GM21515 (cell line): ENCODE data around the gene MARCO.
"Not testable (repeated sequence)": the region's sequence is repeated elsewhere in the genome, so short reads cannot be mapped to it uniquely, and the experiment has no call there.

Source experiments
- ATAC-seq: cut with Tn5 transposase; IDR thresholded peaks from one replicate; pipeline ENCODE4 v1.9.1; 2021; ENCODE audit not compliant: unreplicated experiment

Gene MARCO

DNA sequence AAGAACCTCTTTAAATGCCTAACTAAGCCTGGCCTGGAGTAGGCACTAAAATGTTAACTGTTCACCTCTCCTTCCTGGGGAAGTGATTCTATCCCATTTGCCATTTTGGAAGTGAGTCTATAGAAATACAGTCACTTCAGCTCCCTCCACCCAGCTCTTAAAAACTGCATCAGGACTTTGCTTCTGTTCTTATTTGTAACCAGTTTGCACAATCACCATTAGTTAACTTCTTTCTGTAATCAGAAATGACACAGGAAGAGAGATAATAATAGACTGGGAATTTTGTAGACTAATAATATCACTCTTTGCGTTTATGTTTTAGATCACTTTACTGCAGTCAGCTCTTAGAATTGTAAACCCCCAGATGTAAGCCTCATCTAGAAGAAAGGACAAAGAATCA, 16.0 kb upstream of the MARCO start:
- no peak for ATAC-seq

DNA sequence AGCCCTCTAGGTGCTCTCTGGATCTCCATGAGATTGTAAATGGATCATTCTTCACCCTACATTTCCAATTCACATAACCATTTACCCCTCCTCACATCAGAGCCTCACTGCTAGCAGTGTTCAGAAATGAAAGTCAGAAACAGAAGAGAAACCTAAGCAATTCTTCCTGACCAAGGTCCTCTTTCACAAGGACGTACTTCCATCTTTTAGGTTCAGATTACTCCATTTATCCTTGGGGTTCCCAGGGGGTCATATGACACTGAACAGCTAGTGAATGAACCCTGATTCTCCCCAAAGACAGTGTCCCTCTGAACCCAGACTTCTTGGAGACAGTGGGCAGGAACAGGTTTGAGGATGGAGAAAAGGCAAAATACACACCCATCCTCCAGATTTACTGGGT, 12.9 kb upstream of the MARCO start:
- no peak for ATAC-seq

DNA sequence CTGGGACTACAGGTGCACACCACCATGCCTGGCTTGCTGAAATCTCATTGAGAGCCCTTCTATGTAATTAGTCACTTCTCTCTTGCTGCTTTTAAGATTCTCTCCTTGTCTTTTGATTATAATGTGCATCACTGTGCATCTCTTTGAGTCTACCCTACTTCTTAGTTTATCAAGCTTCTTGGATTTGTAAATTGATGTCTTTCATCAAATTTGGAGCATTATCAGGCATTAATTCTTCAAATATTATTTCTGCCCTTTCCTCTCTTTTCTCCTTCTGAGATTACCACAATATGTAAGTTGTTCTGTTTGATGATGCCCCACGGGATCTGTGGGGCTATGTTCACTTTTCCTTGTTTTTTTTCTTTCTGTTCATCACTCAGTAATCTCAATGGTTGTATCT, 9.0 kb upstream of the MARCO start:
- ATAC-seq: no peak

DNA sequence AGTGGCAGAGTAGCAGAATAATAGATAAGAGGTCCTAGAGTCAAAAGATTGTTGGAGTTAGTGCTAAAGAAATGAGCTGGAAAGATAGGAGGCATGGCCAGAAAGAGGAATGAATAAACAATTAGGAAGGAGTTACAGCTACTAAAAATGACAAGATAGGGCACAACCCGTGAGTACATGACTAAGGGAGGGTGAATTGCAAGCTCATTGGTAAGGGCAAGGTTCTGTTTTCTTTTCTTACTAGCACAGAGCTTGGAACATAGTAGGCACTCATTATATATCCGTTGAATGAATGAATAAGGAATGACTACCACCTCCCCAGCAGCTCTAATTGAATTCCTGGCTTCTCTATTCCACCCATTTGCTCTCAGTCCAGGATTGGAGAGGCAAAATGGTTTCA, 5.7 kb upstream of the MARCO start:
- ATAC-seq: no peak

DNA sequence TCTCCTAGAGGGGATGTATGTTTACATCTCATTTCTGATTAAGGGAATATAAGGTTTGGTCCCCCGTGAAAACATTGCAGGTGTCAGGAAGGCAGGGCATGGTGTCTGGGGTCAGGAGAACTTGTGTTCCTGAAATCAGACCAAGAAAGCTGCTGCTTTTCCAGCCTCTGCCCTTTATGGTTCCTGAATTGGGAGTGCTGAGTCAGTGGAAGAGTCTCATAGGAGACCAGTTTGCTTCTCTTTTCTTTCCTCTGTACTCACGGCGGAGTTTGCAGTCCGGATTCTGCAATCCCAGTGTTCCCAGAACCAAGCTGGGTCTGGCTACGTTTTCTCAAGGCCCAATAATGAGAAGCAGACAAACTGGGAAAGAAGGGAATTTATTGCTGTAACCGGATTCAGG, 5.1 kb upstream of the MARCO start:
- no peak for ATAC-seq

DNA sequence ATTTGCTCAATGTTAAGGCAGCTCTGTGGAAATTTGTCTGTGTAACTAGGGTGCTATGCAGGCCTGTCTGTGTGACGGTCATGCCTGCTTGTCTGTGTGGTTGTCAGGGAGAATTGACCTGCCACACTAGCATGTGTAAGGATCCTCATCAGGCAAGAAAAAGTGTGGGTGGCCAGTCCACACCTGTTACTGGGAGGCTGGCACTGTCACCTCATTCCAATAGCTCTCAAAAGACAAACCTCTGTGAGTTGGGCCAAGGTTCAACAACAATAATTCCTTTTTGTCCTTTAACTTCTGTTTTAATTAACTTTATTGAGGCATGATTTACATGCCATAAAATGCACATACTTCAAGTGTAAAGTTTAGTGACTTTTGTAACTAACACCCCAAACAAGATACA, 4.2 kb upstream of the MARCO start:
- ATAC-seq: no peak

DNA sequence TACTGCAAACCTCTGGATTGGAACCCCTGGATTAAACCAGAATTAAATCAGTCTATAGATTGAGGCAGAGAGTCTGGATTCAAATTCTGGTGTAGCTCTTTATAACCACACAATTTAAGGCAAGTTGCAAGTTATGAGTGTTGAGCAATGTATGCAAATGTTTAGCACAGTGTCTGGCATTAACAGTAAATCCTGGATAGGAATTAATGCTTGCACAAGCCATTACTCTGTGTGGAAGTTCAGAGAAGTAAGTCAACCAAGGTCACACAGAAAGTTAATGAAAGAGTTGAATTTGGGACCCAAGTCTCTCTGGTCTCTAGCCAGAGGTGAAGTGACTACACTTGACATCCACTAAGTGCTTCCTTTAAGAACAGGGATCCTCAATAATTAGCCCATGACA, 2.0 kb upstream of the MARCO start:
- no peak for ATAC-seq

DNA sequence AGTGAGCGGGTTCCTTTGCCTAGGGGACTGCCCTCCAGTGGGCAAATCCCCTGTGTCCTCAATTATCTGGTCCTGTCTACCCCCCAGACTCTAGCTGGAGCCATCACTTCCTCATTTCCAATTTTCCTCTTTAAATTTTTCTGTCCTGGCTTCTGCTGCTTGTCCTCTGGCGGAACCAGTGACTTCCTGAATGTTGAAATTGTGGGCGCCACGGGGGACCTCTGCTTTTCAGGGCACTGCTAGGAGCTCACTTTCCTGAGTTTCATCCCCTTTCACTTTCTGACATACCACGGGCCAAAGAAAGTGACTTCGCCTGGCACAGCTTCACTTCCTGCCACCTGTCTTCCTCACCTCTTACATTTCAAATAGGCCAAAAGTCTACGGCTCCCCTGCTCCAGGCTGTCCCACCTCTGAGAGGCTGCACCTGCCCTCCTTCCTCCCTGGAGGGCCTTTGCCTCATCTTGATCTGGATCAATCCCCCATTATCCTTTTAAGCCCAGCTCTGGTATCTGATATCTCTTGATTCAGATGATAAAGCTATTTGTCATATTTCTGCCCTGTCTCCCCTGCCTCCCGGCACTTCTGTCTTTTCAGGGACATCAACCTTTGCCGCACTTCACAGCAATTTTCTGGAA, 1.4 kb upstream of the MARCO start:
- ATAC-seq: no peak

DNA sequence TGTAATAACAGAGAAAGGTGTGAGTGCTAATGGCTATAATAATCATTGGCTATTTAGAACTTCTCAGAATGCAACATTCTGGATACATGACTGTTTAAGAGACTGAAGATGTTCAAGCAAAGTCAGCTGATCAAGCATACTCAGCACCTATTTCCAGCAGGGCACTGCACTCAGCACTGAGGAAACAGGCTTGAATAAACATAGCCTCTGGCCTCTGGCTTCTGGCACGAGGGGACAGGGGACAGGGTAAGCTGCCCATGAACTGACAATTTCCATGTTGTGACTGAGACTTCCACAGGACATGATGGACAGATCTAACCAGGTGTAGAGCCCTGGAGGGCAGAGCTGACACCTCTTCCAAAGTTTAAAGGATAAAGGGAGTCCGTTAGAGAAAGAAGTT, 1.3 kb downstream of the MARCO start:
- ATAC-seq: no peak

DNA sequence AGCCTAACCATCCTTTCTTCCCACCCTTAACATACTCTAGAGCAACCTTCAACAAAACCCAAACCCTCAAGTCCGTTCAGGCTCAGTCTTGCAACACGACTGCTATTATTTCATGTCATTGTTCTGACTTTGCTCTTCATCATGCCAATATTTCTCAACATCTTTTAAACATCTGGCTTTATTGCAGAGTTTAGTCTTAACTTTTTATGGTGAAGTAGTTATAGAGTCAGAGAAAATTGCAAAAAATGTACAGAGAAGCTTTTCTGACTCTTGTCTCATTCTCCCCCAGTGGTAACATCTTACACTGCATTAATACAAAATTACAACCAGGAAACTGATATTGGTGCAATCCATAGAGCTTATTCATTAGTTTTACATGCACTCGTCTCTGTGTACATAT, 3.9 kb downstream of the MARCO start:
- no peak for ATAC-seq

DNA sequence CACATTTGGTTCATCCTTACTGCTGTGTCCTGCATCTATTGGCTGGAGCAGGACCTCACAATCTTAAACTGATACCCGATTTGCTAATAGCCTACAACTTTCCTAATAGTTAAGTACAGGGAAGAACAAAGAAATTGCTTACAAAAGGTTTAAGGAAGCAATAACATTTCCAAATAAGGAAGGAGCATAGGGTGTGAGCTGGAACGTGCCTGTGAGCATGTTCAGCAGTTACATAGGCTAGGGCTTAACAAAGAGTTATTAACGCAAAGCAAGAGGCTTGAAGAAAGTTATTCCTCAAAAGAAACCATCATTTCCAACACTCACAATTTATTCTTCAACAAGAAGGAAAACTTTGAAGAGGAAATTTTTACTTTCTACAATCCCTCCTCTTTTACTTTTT, 6.3 kb downstream of the MARCO start:
- not testable (repeated sequence) for ATAC-seq

DNA sequence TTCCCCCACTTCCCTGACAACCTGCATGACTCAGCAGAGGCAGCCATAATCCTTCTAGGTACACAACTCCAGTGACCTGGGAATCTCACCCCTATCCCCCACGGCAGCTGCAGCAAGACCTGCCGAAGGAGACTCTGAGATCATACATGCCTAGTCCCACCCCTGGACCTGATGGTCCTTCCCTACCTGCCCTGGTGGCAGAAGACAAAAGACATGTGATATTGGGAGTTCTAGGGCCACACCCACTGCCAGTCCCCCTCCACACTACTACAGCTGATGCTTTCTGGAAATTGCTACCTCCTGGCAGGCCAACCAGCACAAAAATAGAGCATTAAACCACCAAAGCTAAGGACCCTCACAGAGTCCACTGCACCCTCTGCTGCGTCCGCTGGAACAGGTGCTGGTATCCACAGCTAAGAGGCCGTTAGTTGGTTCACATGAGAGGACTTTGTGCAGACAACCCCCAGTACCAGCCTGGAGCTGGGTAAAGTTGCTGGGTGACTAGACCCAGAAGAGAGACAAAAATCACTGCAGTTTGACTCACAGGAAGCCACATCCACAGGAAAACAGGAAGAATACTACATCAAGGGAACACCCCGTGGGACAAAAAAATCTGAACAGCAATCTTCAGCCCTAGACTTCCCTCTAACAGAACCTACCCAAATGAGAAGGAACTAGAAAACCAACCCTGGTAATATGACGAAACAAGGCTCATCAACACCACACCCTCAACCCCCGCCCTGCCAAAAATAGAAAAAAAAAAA, 12.5 kb downstream of the MARCO start:
- no peak for ATAC-seq

DNA sequence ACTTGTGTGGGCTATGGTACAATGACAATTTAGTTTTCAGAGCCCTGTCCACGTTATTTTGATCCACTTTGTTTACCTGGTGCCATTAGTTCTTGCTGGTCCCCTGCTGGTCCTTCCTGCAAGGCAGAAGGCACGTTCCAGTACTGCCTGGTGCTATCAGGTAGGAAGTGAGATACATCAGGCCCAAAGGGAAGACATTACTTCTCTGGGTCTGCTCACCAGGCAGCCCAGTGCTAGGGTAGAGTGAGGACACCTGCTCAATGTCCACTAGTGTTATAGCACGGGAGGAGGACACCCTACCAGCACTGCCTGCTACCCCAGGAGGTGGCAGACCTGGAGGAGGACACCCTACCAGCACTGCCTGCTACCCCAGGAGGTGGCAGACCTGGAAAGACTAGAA, 23.7 kb downstream of the MARCO start:
- no peak for ATAC-seq

DNA sequence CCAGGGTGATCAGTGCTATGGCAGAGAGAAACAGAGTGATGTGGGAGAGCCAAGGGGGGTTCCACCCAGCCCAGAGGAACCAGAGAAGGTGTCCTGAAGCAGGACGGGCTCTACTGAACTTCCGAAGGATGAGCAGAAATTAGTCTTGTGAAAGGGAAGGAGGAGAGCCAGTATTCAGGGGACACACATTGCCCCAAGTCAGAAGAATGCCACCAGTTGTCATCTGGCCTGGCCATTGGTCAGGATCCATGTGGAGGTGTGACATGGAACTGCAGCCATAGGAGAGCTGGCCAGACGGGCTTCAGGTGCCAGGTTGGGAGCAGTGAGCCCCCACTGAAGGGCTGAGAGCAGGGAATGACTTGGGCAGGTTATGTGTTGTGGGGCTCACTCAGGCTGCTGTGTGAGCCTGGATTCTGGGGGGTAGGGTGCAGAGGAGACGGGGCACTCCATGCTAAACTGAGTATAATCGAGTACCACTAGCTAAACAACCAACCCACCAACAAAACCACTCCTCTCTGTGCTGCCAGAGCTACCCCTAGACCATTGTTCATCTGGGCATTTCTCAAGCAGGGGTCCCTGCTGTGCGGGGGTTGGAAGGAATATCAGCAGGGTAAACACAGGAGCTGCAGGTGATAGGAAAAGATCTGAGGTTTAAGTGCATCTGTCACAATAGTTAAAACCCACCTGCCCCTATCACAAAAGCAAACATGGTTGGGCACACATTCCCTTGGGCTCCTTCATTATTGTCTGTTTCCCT, 25.3 kb downstream of the MARCO start:
- no peak for ATAC-seq

DNA sequence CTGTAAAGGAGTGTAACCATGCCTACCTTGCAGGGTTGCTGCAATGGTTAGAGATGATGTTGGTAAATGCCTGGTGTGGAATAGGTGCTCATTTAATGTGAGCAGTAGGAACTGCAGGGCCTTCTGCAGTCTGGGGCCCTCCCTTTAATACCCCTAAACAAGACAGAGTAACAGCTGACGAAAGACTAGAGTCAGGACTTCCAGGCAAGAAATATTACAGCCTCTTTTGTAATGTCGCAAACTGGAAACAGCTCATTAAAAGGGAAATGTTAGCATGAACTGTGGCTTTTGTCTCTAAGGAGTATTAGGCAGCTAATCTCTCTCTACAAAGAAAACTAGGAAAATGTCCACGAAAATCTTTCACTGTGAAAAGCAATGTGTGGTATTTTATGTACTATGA, 26.0 kb downstream of the MARCO start:
- ATAC-seq: no peak

DNA sequence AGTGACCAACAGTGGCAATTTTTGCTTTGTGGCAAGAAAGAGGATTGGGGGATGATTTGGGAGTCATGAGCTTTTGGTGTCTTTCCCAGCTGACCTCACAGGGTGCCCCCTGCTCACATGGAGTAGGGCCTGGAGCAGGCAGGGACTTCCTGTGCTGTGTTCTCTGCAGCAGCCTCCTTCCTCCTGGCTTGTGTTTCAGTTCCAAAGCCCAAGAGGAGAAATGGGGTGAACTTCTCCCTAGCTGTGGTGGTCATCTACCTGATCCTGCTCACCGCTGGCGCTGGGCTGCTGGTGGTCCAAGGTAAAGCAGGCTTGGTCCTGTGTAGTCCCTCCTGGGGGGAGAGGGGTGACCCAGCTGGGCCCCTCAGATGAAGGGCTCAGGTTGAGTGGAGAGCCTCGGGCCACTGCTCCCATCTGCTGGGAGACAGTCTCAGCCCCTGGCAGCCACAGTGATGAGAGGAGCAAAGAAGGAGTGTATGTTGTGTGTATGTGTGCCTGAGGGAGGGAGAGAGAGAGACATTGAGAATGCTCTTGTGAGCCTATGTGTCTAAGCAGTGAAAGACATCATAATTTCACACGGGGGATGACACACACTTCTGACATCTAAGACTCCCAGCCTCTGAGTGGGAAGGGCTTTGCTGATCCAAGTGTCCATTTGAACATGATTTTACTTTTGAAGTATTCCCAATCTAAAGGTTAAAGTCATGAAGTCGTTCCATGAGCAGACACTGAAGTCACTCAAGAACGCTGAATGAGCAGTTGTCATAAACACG, 27.2 kb downstream of the MARCO start:
- ATAC-seq: no peak

DNA sequence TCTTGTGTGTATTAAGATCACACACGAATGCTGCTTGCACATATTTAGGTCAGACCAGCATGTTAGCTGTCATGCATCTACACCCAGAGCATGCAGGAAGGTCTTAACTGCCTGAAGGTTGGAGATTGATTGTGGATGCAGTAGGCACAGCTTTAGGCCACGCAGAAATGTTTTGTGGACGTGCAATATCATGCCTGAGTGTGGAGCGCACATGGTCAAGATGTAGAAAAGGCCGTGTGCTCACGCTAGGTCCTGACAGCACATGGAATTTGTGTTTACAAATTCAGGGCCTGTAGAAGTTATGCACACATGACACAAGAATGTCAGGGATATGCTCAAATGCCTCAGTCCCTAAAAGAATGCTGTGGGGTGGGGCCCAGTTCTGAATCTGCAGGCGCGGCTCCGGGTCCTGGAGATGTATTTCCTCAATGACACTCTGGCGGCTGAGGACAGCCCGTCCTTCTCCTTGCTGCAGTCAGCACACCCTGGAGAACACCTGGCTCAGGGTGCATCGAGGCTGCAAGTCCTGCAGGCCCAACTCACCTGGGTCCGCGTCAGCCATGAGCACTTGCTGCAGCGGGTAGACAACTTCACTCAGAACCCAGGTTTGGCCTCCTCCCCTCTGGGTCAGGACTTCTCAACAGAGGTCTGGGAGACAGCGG, 27.9 kb downstream of the MARCO start:
- ATAC-seq: no peak

DNA sequence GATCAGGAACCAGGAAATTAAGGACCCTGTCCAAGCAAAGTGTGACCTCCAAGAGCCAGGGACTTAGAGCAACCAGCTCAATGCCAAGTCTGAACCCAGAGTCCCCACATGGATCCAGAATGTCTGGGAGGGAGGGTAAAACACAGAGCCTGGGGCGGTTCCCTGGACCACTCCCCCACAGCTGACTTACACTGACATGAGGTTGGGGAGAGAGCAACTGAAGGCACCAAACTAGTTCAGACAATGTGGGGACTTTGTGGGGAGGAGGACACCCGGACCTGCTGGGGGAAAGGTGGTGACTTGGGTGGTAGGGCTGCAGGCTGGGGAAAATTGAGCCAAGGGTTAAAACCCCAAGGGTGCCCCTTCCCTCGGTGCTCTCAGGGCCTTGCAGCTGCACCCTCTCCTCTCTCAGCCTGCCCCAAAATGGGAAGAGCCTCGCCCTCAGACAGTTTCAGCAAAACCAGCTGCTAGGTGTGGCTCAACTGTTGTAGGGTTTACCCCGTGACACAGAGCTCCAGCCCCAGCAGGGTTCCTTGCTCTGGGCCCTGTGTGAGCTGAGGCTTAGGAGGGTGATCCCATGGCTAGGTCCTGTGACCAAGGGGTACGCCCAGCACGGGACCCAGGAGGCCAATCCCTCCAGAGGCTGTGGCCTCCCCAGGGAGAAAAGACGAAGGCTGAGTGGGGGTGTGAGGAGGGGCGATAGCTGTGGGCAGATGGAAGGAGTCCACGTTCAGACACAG, 28.6 kb downstream of the MARCO start:
- no peak for ATAC-seq

DNA sequence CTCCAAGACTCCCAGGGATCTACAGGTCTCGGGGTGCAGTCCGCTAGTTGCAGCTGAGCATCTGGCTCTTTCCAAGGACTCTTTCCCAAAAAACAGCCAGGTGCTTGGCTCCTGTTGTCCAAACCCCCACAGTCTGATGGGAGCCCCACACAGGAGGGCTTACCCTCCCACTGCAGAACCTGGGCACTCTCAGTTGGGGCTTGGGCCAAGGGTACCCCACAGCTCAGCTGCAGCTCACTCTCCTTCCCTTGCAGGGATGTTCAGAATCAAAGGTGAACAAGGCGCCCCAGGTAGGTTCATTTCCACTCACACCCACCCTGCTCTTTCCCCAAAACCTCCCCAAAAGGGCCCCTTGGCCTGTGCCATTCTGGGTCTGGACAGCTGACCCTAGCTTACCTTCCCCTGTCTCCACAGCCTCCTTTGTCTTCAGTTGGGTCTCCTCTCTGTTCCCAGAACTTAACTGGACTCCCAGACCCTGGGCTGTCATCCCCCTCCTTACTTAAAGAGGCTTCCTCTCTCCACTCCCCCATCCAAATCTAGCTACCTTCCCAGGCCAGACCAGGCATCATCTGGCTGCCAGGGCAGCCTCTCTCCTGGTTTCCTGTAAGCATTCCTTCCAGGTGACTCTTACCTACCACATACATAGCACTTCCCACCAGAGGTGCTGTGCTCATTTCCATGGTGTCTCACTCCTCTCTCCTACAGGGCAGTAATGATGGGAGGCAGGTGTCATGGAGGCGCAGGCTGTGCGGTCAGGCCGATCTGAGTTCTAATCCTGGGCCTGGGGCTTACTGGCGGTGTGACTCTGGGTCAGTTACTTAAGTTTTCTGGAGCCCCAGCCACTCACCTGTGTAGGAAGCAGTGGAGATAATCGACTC, 29.5 kb downstream of the MARCO start:
- ATAC-seq: no peak
